GM12873 (cell line): ENCODE results near the gene MRPL21.

Experiments
- CTCF ChIP-seq: IDR thresholded peaks from 2 replicates; pipeline ENCODE4 v1.5.1; 2012; ENCODE audit warnings: low read depth, mild to moderate bottlenecking, moderate library complexity, low read length, control low read depth; ENCODE audit not compliant: insufficient read depth; ENCODE audit errors: missing control alignments

The MRPL21 gene

DNA sequence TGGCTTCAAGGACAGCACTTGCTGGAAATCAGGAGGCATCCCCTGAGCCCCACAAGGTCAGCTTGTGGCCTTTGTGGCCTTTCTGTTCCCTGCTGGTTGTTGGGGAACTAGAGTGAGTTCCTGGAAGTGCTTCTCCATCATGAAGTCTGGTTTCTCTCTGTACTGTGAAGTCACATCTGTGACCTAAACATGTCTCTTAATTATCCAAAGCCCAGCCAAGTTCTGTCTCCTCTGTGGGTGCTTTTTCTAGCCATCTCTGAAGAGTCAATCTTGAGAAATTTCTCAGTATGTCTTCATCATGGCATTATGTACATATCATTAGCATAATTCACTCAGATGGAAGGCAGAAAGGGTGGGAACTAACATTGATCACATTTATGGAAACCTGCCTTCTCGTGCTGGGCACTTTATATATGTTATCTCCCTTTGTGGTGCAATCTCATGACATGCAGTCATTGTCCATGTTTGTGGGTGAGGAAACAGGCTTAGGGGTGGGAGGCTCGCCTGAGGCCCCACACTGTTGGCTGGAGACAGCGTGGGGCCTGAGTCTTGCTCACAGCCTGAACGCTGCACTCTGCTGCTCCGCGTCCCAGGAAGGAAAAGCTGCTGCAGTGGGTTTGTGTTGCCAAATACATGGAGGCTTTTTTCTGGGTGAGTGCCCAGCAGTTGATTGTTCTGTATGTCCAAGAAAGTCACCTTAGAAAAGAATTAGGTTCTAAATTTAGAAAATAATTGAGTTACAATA is 24.7 kb upstream of the MRPL21 start:
- TF ChIP-seq CTCF, result no peak

DNA sequence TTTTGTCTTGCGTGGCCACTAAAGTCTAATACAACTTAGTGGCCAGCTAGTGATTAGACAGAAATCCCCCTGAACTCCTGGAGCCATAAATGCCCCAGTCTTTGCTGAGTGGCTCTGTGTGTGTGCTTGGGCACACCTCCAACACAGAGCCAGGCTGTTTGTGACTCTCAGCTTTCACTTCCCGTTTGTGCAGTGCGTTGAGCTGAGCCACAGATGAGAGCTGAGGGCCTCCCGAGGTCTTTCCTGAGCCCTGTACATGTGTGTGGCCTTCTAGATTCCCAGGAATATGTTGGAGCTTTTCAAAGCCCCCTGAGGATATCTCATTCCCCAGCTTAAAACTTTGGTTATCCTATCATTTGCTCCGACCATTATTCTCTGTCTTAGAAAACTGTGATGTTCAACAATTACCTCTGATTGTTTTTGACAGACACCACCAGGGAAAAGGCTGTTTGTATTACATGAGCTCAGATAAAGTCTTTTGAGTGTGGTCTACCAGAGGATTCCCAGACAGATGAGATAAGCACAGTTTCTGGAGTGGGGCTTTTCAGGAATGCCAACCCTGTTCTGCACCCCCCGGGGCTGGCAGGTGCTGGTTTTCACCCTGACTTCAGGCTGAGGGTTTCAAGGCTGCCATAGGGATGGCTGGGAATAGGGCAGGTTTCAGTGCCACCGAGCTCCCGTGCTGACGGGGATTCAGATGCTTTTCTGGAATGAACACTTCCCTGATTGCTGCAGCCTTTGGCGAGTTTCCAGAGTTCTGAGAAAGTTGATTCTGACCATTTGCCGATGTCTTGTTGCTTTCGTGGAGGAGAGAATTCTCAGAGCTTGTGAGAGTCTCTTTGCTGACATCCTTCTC is 23.9 kb upstream of the MRPL21 start:
- TF ChIP-seq CTCF, result no peak

DNA sequence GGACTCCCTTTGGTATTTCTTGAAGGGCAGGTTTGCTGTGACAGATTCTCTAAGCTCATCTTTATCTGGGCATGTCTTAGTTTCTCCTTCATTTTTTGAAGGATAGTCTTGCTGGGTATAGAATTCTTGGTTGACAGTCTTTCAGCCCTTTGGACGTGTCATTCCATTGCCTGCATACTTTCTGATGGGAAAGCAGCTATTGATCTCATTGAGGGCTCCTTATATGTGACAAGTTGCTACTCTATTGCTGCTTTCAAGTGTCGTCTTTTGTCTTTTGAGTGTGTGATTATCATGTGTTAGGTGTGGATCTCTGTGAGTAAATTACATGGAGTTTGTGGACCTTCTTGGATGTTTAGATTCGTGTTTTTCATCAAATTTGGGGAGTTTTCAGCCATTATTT is 22.0 kb upstream of the MRPL21 start:
- no peak for TF ChIP-seq CTCF

- no peak for TF ChIP-seq CTCF
Observed at GRCh38 chr11:68924073-68924925, 20.7 kb upstream of the MRPL21 start.

- no peak for TF ChIP-seq CTCF
Observed at GRCh38 chr11:68923614-68924013, 20.0 kb upstream of the MRPL21 start.

DNA sequence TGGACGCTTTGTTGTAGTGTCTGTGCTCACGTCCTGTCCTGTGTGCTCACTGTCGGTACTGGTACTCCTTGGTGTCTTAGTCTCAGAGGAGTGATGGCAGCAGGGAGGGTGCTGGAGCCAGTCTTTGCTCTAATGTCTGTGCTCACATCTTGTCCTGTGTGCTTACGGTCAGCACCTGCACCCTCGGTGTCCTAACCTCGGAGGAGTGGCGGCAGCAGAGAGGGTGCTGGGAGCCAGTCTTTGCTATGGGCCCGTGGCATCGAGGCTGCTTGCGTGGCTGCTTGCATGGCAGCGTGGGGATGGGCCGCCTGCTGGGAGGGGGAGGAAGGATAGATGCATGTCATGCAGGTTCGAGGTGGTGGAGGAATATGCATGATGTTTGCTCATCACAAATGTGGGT is 12.8 kb upstream of the MRPL21 start:
- no peak for TF ChIP-seq CTCF

- no peak for TF ChIP-seq CTCF
Observed at GRCh38 chr11:68914761-68915160, 11.1 kb upstream of the MRPL21 start.
